Measurements from ENCODE around the gene PARP14.

The PARP14 gene

GRCh38 chr3:122714273-122714672 is 33.6 kb downstream of the PARP14 start:
- TF ChIP-seq, protein P1, sequence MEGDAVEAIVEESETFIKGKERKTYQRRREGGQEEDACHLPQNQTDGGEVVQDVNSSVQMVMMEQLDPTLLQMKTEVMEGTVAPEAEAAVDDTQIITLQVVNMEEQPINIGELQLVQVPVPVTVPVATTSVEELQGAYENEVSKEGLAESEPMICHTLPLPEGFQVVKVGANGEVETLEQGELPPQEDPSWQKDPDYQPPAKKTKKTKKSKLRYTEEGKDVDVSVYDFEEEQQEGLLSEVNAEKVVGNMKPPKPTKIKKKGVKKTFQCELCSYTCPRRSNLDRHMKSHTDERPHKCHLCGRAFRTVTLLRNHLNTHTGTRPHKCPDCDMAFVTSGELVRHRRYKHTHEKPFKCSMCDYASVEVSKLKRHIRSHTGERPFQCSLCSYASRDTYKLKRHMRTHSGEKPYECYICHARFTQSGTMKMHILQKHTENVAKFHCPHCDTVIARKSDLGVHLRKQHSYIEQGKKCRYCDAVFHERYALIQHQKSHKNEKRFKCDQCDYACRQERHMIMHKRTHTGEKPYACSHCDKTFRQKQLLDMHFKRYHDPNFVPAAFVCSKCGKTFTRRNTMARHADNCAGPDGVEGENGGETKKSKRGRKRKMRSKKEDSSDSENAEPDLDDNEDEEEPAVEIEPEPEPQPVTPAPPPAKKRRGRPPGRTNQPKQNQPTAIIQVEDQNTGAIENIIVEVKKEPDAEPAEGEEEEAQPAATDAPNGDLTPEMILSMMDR (conservative IDR thresholded peaks at IDR 0.05; ENCODE audit: low read depth, low read length), result no peak
- H3K4me3 ChIP-seq (ENCODE audit: low read depth, low read length), result no peak overlapping the region
- no peak for DNase-seq (ENCODE audit: low read depth)

- TF ChIP-seq, protein P1 (conservative IDR thresholded peaks at IDR 0.05; ENCODE audit: low read depth, low read length), result no peak
- DNase-seq (ENCODE audit: low read depth), result no peak
Observed at GRCh38 chr3:122716667-122717066, 36.0 kb downstream of the PARP14 start.

DNA sequence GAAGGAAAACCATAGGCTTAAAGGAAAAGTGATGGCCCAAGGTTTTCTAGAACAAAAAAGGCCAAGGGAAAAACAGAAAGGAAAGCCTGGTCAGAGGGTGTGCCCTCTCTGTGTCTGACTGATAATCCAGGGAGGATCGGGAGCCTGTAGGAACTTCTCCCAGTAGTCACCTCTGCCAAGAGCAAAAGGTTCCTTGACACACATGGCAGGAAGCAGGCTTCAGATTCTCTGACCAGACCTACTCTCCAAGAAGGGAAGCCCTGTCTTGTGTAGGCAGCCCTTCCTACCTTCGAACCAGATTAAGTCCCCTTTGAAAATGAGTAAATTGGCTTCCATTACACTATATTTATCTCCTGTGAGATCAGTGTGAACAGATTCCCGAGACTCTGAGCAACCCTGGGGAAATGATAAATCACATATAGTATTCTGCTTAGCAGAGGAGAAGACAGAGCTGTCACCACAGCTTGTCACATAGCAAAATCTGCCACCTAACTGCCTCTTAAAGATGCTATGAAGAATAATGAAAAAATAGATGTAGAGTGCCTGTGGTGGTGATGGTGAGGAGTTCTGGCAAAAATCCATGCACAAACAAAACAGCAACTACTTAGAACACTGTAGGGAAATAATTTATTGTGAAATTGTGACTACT is 38.8 kb downstream of the PARP14 start:
- no peak for DNase-seq (ENCODE audit: low read depth)
- TF ChIP-seq, protein P1 (conservative IDR thresholded peaks at IDR 0.05; ENCODE audit: low read depth, low read length), result no peak
- H3K4me3 ChIP-seq (ENCODE audit: low read depth, low read length), result no peak overlapping the region

More at GRCh38 chr3:122716667-122717066, 36.0 kb downstream of the PARP14 start:
- H3K4me3 ChIP-seq (ENCODE audit: low read depth, low read length), result no peak overlapping the region

DNA sequence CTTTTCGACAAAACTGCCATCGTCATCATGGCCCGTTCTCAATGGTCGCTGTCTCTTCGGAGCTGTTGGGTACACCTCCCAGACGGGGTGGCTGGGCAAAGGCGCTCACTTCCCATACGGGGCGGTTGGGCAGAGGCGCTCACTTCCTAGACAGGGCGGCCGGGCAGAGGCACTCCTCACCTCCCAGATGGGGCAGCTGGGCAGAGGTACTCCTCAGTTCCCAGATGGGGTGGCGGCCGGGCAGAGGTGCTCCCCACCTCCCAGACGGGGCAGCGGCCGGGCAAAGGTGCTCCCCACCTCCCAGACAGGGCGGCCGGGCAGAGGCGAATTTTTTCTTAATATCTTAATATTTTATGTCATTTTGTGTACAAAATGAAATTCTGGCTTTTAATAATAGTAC is 44.5 kb downstream of the PARP14 start:
- H3K4me3 ChIP-seq (ENCODE audit: low read depth, low read length), result no peak overlapping the region
- TF ChIP-seq, protein P1 (conservative IDR thresholded peaks at IDR 0.05; ENCODE audit: low read depth, low read length), result no peak
- DNase-seq (ENCODE audit: low read depth), result no peak

- no peak overlapping the region for H3K4me3 ChIP-seq (ENCODE audit: low read depth, low read length)
- no peak for DNase-seq (ENCODE audit: low read depth)
- TF ChIP-seq, protein P1 (conservative IDR thresholded peaks at IDR 0.05; ENCODE audit: low read depth, low read length), result no peak
Observed at GRCh38 chr3:122727294-122727693, 46.7 kb downstream of the PARP14 start.

DNA sequence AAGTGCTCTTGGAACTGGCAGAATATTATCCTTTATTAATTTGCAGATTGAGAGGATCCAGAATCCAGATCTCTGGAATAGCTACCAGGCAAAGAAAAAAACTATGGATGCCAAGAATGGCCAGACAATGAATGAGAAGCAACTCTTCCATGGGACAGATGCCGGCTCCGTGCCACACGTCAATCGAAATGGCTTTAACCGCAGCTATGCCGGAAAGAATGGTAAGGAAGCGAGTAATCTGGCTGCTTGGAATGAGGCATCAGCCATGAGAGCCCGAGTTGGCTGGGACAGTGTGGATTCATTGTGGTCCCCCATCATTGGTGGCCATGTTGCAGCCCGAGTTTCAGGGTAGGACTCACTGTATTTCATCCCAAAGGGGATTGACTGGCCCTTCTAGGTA is 47.1 kb downstream of the PARP14 start:
- TF ChIP-seq, protein P1 (conservative IDR thresholded peaks at IDR 0.05; ENCODE audit: low read depth, low read length), result no peak
- no peak for DNase-seq (ENCODE audit: low read depth)
- H3K4me3 ChIP-seq (ENCODE audit: low read depth, low read length), result no peak overlapping the region

DNA sequence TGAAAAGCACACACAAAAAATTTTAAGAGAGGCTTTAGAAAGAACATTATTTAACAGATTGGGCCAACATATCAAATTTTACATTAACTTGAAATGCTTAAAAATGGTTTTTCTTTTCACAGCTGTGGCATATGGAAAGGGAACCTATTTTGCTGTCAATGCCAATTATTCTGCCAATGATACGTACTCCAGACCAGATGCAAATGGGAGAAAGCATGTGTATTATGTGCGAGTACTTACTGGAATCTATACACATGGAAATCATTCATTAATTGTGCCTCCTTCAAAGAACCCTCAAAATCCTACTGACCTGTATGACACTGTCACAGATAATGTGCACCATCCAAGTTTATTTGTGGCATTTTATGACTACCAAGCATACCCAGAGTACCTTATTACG is 47.5 kb downstream of the PARP14 start:
- H3K4me3 ChIP-seq (ENCODE audit: low read depth, low read length), result no peak overlapping the region
- DNase-seq (ENCODE audit: low read depth), result no peak
- TF ChIP-seq, protein P1 (conservative IDR thresholded peaks at IDR 0.05; ENCODE audit: low read depth, low read length), result no peak

Data from choroid plexus epithelial cell (primary cell).